ENCODE data around the gene SRSF1. TPM values are rescaled to one million over a fixed set of nuclear protein-coding genes. Genes with fewer than 3 reads are reported as not detected.

SRSF1 gene
- total and polyA plus RNA-seq, 12 donors: 105 to 276 (median 186) TPM

DNA sequence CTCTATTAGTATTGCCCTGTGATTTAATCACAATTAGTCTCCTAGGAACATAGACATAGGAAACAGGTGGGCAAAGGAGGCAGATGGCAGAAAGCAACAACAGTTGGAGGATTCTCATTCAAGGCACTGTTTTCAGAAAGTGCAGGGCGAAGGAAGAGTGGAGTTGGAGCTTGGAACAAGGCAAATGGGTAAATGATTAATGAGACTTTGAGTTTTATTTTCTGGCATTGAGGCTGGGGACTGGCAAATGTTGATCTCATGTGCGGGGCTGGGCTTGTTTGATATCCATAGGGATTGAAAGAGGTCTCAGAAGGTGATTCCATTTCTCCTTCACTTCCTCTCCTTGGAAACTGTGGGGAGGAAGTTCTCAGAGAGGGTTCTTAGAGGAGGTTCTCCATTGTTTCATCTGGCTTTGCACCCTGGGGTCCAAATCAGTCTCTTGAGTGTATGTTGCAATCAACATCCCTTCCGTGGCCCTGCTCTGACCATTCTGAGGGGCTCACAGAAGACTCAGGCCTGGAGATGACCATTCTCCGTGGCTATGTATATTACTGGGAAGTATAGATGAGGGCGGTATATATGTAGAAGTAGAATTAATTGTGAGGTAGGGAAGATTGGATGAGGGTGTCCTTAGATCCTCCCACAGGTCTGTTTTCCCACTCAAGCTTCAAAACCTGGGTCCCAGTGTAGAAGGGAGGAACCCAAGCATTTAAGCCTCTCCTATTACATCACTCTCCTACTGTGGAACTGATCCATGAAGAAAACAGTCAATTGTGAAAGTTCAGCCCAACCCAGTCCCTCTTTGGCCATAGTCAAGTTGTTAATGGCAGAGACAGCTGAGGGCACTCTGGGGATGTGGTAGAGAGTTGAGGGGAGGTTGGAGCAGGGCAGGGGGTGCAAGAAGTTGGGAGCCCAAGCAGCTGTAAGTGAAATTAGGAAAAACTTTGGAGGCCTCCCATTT is 36.5 kb upstream of the SRSF1 start:
- H3K9me3 ChIP-seq (replicated peaks in 1 of 3): no peaks in the 10 kb centered on the region
- no peaks in the 10 kb centered on the region for H3K4me1 ChIP-seq (replicated peaks in 1 of 2)
- no peaks in the 10 kb centered on the region for H3K36me3 ChIP-seq (replicated peaks in 1 of 2)
- WGBS, 4 donors: 85 to 91% (median 88%) methylated on average over 5 of the region's 5 CpGs
- intact Hi-C loops (cut with DNase I): no loop called here
- DNase-seq: no peak
- H3K27ac ChIP-seq: no peak overlapping the region
- H3K4me3 ChIP-seq: no peak overlapping the region
- no peaks in the 10 kb centered on the region for H3K27me3 ChIP-seq
- TF ChIP-seq POLR2A (IDR thresholded peaks at IDR 0.05): no peak
- TF ChIP-seq, protein P1, sequence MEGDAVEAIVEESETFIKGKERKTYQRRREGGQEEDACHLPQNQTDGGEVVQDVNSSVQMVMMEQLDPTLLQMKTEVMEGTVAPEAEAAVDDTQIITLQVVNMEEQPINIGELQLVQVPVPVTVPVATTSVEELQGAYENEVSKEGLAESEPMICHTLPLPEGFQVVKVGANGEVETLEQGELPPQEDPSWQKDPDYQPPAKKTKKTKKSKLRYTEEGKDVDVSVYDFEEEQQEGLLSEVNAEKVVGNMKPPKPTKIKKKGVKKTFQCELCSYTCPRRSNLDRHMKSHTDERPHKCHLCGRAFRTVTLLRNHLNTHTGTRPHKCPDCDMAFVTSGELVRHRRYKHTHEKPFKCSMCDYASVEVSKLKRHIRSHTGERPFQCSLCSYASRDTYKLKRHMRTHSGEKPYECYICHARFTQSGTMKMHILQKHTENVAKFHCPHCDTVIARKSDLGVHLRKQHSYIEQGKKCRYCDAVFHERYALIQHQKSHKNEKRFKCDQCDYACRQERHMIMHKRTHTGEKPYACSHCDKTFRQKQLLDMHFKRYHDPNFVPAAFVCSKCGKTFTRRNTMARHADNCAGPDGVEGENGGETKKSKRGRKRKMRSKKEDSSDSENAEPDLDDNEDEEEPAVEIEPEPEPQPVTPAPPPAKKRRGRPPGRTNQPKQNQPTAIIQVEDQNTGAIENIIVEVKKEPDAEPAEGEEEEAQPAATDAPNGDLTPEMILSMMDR (IDR thresholded peaks at IDR 0.05): no peak

DNA sequence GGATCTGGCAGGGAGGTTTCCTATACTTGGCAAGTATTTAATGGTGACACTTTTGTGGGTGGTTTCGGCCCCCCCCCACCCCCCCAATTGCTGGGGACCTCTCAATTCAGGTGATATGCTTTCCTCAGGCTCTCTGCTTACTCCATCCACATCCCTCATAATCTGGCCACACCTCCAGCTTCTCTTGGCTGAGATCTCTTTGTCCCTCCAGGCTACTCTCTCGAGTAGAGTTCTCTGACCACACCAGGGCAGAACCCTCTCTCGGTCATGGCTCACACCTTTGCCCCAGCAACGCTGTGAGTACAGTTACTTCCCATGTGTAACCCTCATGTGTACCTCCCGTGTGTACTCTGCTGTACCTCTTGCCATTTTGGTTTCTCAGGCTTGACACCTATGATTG is 34.1 kb upstream of the SRSF1 start:
- WGBS, 4 donors: 57 to 66% (median 63%) methylated on average over 4 to 5 of the region's 5 CpGs
- Histone ChIP-seq H3K4me1 (replicated peaks in 1 of 2) (no peaks in the 10 kb centered on the region), H3K9me3 (replicated peaks in 1 of 3) (no peaks in the 10 kb centered on the region), H3K27ac (no peak overlapping the region), H3K27me3 (peaks cover 3% of the 10 kb centered on the region), H3K36me3 (replicated peaks in 1 of 2) (no peaks in the 10 kb centered on the region), H3K4me3 (no peak overlapping the region)
- no peak for TF ChIP-seq POLR2A (IDR thresholded peaks at IDR 0.05)
- TF ChIP-seq, protein P1 (IDR thresholded peaks at IDR 0.05): no peak
- intact Hi-C loops (cut with DNase I): no loop called here
- no peak for DNase-seq

DNA sequence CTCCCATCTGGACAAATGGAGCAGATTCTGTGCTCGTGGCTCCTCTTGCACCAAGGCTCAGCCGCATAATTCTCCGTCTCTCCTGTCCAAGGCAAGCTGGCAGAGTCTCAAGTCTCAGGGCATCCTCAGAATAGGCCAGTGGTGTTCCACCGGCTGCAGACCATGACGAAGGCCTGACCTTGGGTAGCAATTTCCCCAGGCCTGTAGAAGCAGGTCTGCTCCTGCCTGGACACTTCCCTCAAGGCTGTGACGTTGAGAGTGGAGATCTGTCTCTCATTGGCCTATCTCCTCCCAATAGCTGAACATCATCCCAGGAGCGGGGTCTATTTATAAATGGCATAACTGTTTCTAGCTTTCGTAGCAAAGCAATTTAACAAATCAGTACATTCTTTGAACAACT is 33.3 kb upstream of the SRSF1 start:
- peaks cover 6% of the 10 kb centered on the region for H3K27me3 ChIP-seq
- no peaks in the 10 kb centered on the region for H3K9me3 ChIP-seq (replicated peaks in 1 of 3)
- H3K4me3 ChIP-seq: no peak overlapping the region
- intact Hi-C loops (cut with DNase I): no loop called here
- peak in 5 of 7 donors; percentile 28 to 58 (median 42) for DNase-seq
- WGBS, 4 donors: 33 to 58% (median 51%) methylated on average over 6 to 8 of the region's 8 CpGs
- H3K36me3 ChIP-seq (replicated peaks in 1 of 2): no peaks in the 10 kb centered on the region
- TF ChIP-seq, protein P1 (IDR thresholded peaks at IDR 0.05): no peak
- TF ChIP-seq POLR2A (IDR thresholded peaks at IDR 0.05): no peak
- H3K4me1 ChIP-seq (replicated peaks in 1 of 2): no peaks in the 10 kb centered on the region
- H3K27ac ChIP-seq: no peak overlapping the region

DNA sequence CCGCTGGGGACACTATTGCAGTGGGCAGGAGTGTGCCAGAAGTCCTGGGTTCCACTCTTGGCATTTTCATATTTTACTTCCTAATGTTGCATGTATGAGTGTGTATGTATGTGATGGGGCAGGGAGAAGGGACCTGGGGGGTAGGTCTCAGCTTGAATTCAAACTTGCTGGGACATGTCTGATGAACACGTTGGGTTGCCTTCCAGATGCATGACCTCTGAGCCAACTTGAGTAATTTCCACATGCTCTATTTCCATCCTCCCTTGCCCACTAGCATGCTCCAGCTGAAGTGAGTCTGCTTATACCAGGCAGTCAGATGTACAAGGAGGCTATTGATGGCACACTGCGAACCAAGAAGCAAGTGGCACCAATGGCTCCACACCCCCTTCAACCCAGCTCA is 32.9 kb upstream of the SRSF1 start:
- no peaks in the 10 kb centered on the region for H3K4me1 ChIP-seq (replicated peaks in 1 of 2)
- no peak overlapping the region for H3K27ac ChIP-seq
- no peak overlapping the region for H3K4me3 ChIP-seq
- H3K27me3 ChIP-seq: peaks cover 6% of the 10 kb centered on the region
- no peak for DNase-seq
- TF ChIP-seq, protein P1 (IDR thresholded peaks at IDR 0.05): no peak
- no peak for TF ChIP-seq POLR2A (IDR thresholded peaks at IDR 0.05)
- no peaks in the 10 kb centered on the region for H3K36me3 ChIP-seq (replicated peaks in 1 of 2)
- 82 to 95% (median 85%) methylated on average over 2 to 3 of the region's 3 CpGs for WGBS, 4 donors
- H3K9me3 ChIP-seq (replicated peaks in 1 of 3): no peaks in the 10 kb centered on the region
- intact Hi-C loops (cut with DNase I): no loop called here
